Peyer's patch (tissue), 4 donors: ENCODE measurements around the gene MOSPD2. TPM values are rescaled to one million over a fixed set of nuclear protein-coding genes. Genes with fewer than 3 reads are reported as not detected.

Source experiments
- DNase-seq, 3 donors: peaks; one replicate each; pipeline ENCODE4 v3.0.0-alpha.2; 2017 to 2019
- H3K27ac ChIP-seq, 4 donors: fragments of 200-600 bp; sonication (generic); one replicate each; pipeline ENCODE4 v1.5.1; 2016 to 2019
- H3K27me3 ChIP-seq, 2 donors: fragments of 200-600 bp; sonication (generic); one replicate each; pipeline ENCODE4 v1.5.1; 2019
- H3K36me3 ChIP-seq, 3 donors: fragments of 200-600 bp; sonication (generic); one replicate each; pipeline ENCODE4 v1.5.1; 2016 to 2019
- H3K4me1 ChIP-seq, 4 donors: fragments of 200-600 bp; sonication (generic); one replicate each; pipeline ENCODE4 v1.5.1; 2016 to 2019
- H3K4me3 ChIP-seq, 4 donors: fragments of 200-600 bp; sonication (generic); 1 replicate in 3 of 4; 2 replicates in 1 of 4; pipeline ENCODE4 v1.5.1; 2016 to 2019; ENCODE audit warnings: mild to moderate bottlenecking in 1 of 4
- H3K9me3 ChIP-seq, 4 donors: fragments of 200-600 bp; sonication (generic); one replicate each; pipeline ENCODE4 v1.5.1; 2016 to 2019; ENCODE audit warnings: mild to moderate bottlenecking in 1 of 4
- CTCF ChIP-seq, 6 experiments: fragments of 450-650 bp in 4 of 6; fragments of 200-600 bp in 2 of 6; sonication (generic) in 1 of 6; IDR thresholded peaks; one replicate each; pipeline ENCODE4 v1.5.1; 2017 to 2019; ENCODE audit warnings: antibody characterized with exemption in 6 of 6, mild to moderate bottlenecking in 3 of 6, moderate library complexity in 1 of 6
- POLR2A ChIP-seq, 2 donors: fragments of 450-650 bp; IDR thresholded peaks; one replicate each; pipeline ENCODE4 v1.5.1; 2017; ENCODE audit warnings: antibody characterized with exemption in 2 of 2, mild to moderate bottlenecking in 2 of 2, moderate library complexity in 2 of 2
- total RNA-seq, 4 donors: library from RNA; depleted of rRNA; stranded (reverse); fragments of >200 nt; gene quantifications; one replicate each; pipeline ENCODE4 v1.1.0, GENCODE V29; 2016

Gene MOSPD2
- total RNA-seq, 4 donors from 2014 or later, result 9.9 to 24.2 (median 22.0) TPM

- Histone ChIP-seq H3K27ac (no peak overlapping the region), H3K27me3 (no peaks in the 10 kb centered on the region), H3K9me3 (no peaks in the 10 kb centered on the region), H3K4me1 (no peaks in the 10 kb centered on the region), H3K36me3 (no peaks in the 10 kb centered on the region), H3K4me3 (no peak overlapping the region)
- TF ChIP-seq POLR2A (IDR thresholded peaks at IDR 0.05), result no peak
- TF ChIP-seq CTCF (IDR thresholded peaks at IDR 0.05), result no peak
- no peak for DNase-seq
Observed at GRCh38 chrX:14923761-14924160, 50.5 kb downstream of the MOSPD2 start.

GRCh38 chrX:14926471-14926870 is 53.2 kb downstream of the MOSPD2 start:
- Histone ChIP-seq H3K4me3 (no peak overlapping the region), H3K4me1 (no peaks in the 10 kb centered on the region), H3K9me3 (no peaks in the 10 kb centered on the region), H3K36me3 (no peaks in the 10 kb centered on the region), H3K27me3 (no peaks in the 10 kb centered on the region), H3K27ac (no peak overlapping the region)
- TF ChIP-seq POLR2A (IDR thresholded peaks at IDR 0.05) (no peak), CTCF (IDR thresholded peaks at IDR 0.05) (no peak)
- no peak for DNase-seq

DNA sequence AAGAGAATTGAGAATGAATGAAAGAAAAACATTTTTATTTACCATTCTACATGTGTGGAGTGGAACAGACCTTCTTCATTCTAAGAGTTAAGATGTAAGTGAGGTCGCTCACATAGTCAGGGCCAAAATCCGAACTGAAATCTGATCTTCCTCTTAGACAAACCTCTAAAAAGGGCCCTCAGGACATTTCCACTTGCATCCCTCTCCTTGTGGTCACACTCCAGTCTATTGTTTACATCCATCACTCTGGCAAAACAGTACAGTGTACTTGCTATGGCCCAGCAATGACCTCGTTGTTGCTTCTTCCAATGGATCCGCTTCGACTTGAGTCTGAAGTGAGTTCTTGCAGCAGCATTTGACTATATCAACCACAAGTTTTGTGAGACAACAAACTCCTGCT is 54.2 kb downstream of the MOSPD2 start:
- H3K27ac ChIP-seq, result no peak overlapping the region
- no peak for DNase-seq

GRCh38 chrX:14930663-14931062 is 57.4 kb downstream of the MOSPD2 start:
- no peaks in the 10 kb centered on the region for H3K4me1 ChIP-seq
- no peak overlapping the region for H3K27ac ChIP-seq
- H3K27me3 ChIP-seq, result no peaks in the 10 kb centered on the region
- no peaks in the 10 kb centered on the region for H3K9me3 ChIP-seq
- H3K36me3 ChIP-seq, result no peaks in the 10 kb centered on the region
- no peak for DNase-seq
- no peak overlapping the region for H3K4me3 ChIP-seq
- TF ChIP-seq POLR2A (IDR thresholded peaks at IDR 0.05) (no peak), CTCF (IDR thresholded peaks at IDR 0.05) (no peak)

More for the DNA sequence above, 54.2 kb downstream of the MOSPD2 start:
- no peaks in the 10 kb centered on the region for H3K36me3 ChIP-seq
- H3K4me3 ChIP-seq, result no peak overlapping the region
- TF ChIP-seq CTCF (IDR thresholded peaks at IDR 0.05) (no peak), POLR2A (IDR thresholded peaks at IDR 0.05) (no peak)
- H3K27me3 ChIP-seq, result no peaks in the 10 kb centered on the region
- no peaks in the 10 kb centered on the region for H3K4me1 ChIP-seq
- H3K9me3 ChIP-seq, result no peaks in the 10 kb centered on the region

- Histone ChIP-seq H3K9me3 (no peaks in the 10 kb centered on the region), H3K27ac (no peak overlapping the region), H3K27me3 (no peaks in the 10 kb centered on the region), H3K4me3 (no peak overlapping the region), H3K36me3 (no peaks in the 10 kb centered on the region), H3K4me1 (no peaks in the 10 kb centered on the region)
- TF ChIP-seq POLR2A (IDR thresholded peaks at IDR 0.05) (no peak), CTCF (IDR thresholded peaks at IDR 0.05) (no peak)
- DNase-seq, result no peak
Observed at GRCh38 chrX:14932136-14932535, 58.9 kb downstream of the MOSPD2 start.

GRCh38 chrX:14934423-14934822 is 61.2 kb downstream of the MOSPD2 start:
- Histone ChIP-seq H3K36me3 (no peaks in the 10 kb centered on the region), H3K27ac (no peak overlapping the region), H3K4me3 (no peak overlapping the region), H3K4me1 (no peaks in the 10 kb centered on the region), H3K27me3 (no peaks in the 10 kb centered on the region), H3K9me3 (no peaks in the 10 kb centered on the region)
- DNase-seq, result no peak
- TF ChIP-seq CTCF (IDR thresholded peaks at IDR 0.05), result no peak
- TF ChIP-seq POLR2A (IDR thresholded peaks at IDR 0.05), result no peak
